Measurements from ENCODE around the gene SLC45A1.

- no peak for TF ChIP-seq EZH2 (IDR thresholded peaks at IDR 0.05; ENCODE audit: low read length)
- no peak for TF ChIP-seq CTCF (optimal IDR thresholded peaks at IDR 0.05 in 1 of 3, IDR thresholded peaks at IDR 0.05 in 1 of 3, conservative IDR thresholded peaks at IDR 0.05 in 1 of 3; ENCODE audit: extremely low read depth in 1 of 3, insufficient read depth in 2 of 3, low read length in 3 of 3)
Observed at GRCh38 chr1:8340448-8340847, 22.5 kb downstream of the SLC45A1 start.
